SK-N-SH (cell line): ENCODE data around the gene ESF1. TPM values are rescaled to one million over a fixed set of nuclear protein-coding genes. Genes with fewer than 3 reads are reported as not detected.

Source experiments
- CTCF ChIA-PET: fragments of 300-600, 350-600 bp; formaldehyde crosslinking; extraction: SDS; loops from one replicate; lab custom pipeline; 2021; lab: Yijun Ruan, JAX
- POLR2A ChIA-PET: fragments of 350-600 bp; sonication (Branson Sonifier 250); formaldehyde crosslinking; extraction: SDS; loops from one replicate; lab custom pipeline; 2020; ENCODE audit warnings: antibody characterized with exemption, inconsistent platforms; lab: Yijun Ruan, JAX
- DNase-seq: peaks from one replicate; pipeline ENCODE4 v3.0.0; 2012
- H2AFZ ChIP-seq: fragments of 200-600 bp; sonication (generic); 2 replicates; pipeline ENCODE4 v1.8.1; 2016; ENCODE audit warnings: antibody characterized with exemption, mild to moderate bottlenecking, low read depth
- H3F3A ChIP-seq: fragments of 200-600 bp; sonication (generic); replicated peaks from 2 replicates; pipeline ENCODE3; 2016; ENCODE audit warnings: antibody characterized with exemption, mild to moderate bottlenecking; ENCODE audit not compliant: insufficient read depth
- H3K27ac ChIP-seq, 2 experiments: fragments of 200-500 bp in 1 of 2; fragments of 200-600 bp in 1 of 2; sonication (Bioruptor generic) in 1 of 2; sonication (generic), shearing (Covaris generic) in 1 of 2; 2 replicates each; pipeline versions ENCODE4 v1.5.1 to v1.6.1; 2014 to 2016; ENCODE audit warnings: low read depth in 2 of 2, inconsistent platforms in 1 of 2, low read length in 1 of 2, mild to moderate bottlenecking in 1 of 2, mixed read lengths in 1 of 2
- H3K27me3 ChIP-seq: fragments of 200-600 bp; sonication (generic), shearing (Covaris generic); 2 replicates; pipeline ENCODE4 v1.6.1; 2016; ENCODE audit warnings: mixed run types; ENCODE audit not compliant: insufficient read depth
- H3K36me3 ChIP-seq, 2 experiments: fragments of 200-500 bp in 1 of 2; fragments of 200-600 bp in 1 of 2; sonication (Bioruptor generic) in 1 of 2; sonication (generic) in 1 of 2; replicated peaks in 1 of 2; 2 replicates each; pipeline versions ENCODE3 to v1.5.1; 2014 to 2016; ENCODE audit warnings: low read length in 1 of 2, mild to moderate bottlenecking in 1 of 2; ENCODE audit not compliant: insufficient read depth in 2 of 2, control insufficient read depth in 1 of 2
- H3K4me1 ChIP-seq, 2 experiments: fragments of 200-500 bp in 1 of 2; fragments of 200-600 bp in 1 of 2; sonication (Bioruptor generic) in 1 of 2; sonication (generic), shearing (Covaris generic) in 1 of 2; 2 replicates each; pipeline versions ENCODE4 v1.5.1 to v1.6.1; 2014 to 2016; ENCODE audit warnings: low read depth in 1 of 2, low read length in 1 of 2, mixed run types in 1 of 2; ENCODE audit not compliant: insufficient read depth in 2 of 2, control insufficient read depth in 1 of 2
- H3K4me2 ChIP-seq: fragments of 200-600 bp; sonication (generic), shearing (Covaris generic); 2 replicates; pipeline ENCODE4 v1.6.1; 2017; ENCODE audit warnings: mixed run types
- H3K4me3 ChIP-seq, 2 experiments: fragments of 200-500 bp in 1 of 2; fragments of 200-600 bp in 1 of 2; sonication (Bioruptor generic) in 1 of 2; sonication (generic), shearing (Covaris generic) in 1 of 2; 2 replicates each; pipeline versions ENCODE4 v1.5.1 to v1.8.1; 2014 to 2016; ENCODE audit warnings: low read depth in 2 of 2, inconsistent platforms in 1 of 2, low read length in 1 of 2, mild to moderate bottlenecking in 1 of 2, mixed read lengths in 1 of 2, moderate library complexity in 1 of 2
- H3K79me2 ChIP-seq: fragments of 200-600 bp; sonication (generic); 2 replicates; pipeline ENCODE4 v1.8.1; 2017; ENCODE audit warnings: mild to moderate bottlenecking; ENCODE audit not compliant: insufficient read depth
- H3K9ac ChIP-seq: fragments of 200-600 bp; sonication (generic); 2 replicates; pipeline ENCODE4 v1.6.1; 2017; ENCODE audit warnings: mixed run types
- H3K9me2 ChIP-seq: fragments of 200-600 bp; sonication (generic); 2 replicates; pipeline ENCODE4 v1.6.1; 2017; ENCODE audit warnings: mixed run types
- H3K9me3 ChIP-seq: fragments of 200-600 bp; sonication (generic); 2 replicates; pipeline ENCODE4 v1.6.1; 2017; ENCODE audit warnings: mixed run types, mild to moderate bottlenecking, moderate library complexity
- H4K20me1 ChIP-seq: fragments of 200-600 bp; sonication (generic); 2 replicates; pipeline ENCODE4 v1.6.1; 2017; ENCODE audit warnings: mild to moderate bottlenecking, mixed run types; ENCODE audit not compliant: insufficient read depth
- CHD2 ChIP-seq: fragments of 150-350 bp; IDR thresholded peaks from 2 replicates; pipeline ENCODE4 v1.6.1; 2018; ENCODE audit warnings: low read length; ENCODE audit not compliant: partially characterized antibody
- EP300 ChIP-seq, 2 experiments: IDR thresholded peaks; 2 replicates each; pipeline versions ENCODE4 v1.4.0 to v1.6.1; 2012; ENCODE audit warnings: borderline replicate concordance in 1 of 2, low read depth in 1 of 2, low read length in 1 of 2
- EZH2phosphoT487 ChIP-seq: fragments of 200-600 bp; sonication (generic); IDR thresholded peaks from 2 replicates; pipeline ENCODE4 v1.6.1; 2017; ENCODE audit warnings: low read depth, mixed run types, mild to moderate bottlenecking, antibody characterized with exemption, moderate library complexity, borderline replicate concordance
- FOXJ3 ChIP-seq: sonication (generic); formaldehyde crosslinking; IDR thresholded peaks from 2 replicates; pipeline ENCODE4 v1.5.1; 2020; ENCODE audit warnings: mild to moderate bottlenecking, missing genetic modification reagents
- FOXM1 ChIP-seq: IDR thresholded peaks from 2 replicates; pipeline ENCODE4 v1.4.0; 2012; ENCODE audit warnings: low read depth, mild to moderate bottlenecking
- GATA2 ChIP-seq: sonication (generic); formaldehyde crosslinking; IDR thresholded peaks from 2 replicates; pipeline ENCODE4 v1.5.0; 2020; ENCODE audit warnings: mild to moderate bottlenecking, missing genetic modification reagents
- JUND ChIP-seq: IDR thresholded peaks from 2 replicates; pipeline ENCODE4 v1.4.0; 2012
- MEF2A ChIP-seq: IDR thresholded peaks from 2 replicates; pipeline ENCODE4 v1.4.0; 2012; ENCODE audit warnings: low read depth, borderline replicate concordance
- MXI1 ChIP-seq: IDR thresholded peaks from 2 replicates; pipeline ENCODE4 v1.6.1; 2012; ENCODE audit warnings: mild to moderate bottlenecking, low read depth, low read length, improper control_type of control experiment
- NFIC ChIP-seq: IDR thresholded peaks from 2 replicates; pipeline ENCODE4 v1.4.0; 2012; ENCODE audit warnings: borderline replicate concordance
- NRF1 ChIP-seq: IDR thresholded peaks from 2 replicates; pipeline ENCODE4 v1.6.1; 2012; ENCODE audit warnings: low read depth, mild to moderate bottlenecking, low read length
- POLR2AphosphoS5 ChIP-seq: IDR thresholded peaks from 2 replicates; pipeline ENCODE4 v1.6.1; 2012; ENCODE audit warnings: low read depth, low read length
- RCOR1 ChIP-seq: fragments of 150-350 bp; IDR thresholded peaks from 2 replicates; pipeline ENCODE4 v1.6.1; 2017; ENCODE audit warnings: antibody characterized with exemption, low read length
- SMC3 ChIP-seq: IDR thresholded peaks from 2 replicates; pipeline ENCODE4 v1.6.1; 2012; ENCODE audit warnings: low read depth, low read length, improper control_type of control experiment
- TAF1 ChIP-seq: IDR thresholded peaks from 2 replicates; pipeline ENCODE4 v1.6.1; 2012; ENCODE audit warnings: low read depth, mild to moderate bottlenecking, low read length, moderate library complexity, borderline replicate concordance
- TEAD4 ChIP-seq: IDR thresholded peaks from 2 replicates; pipeline ENCODE4 v1.4.0; 2012; ENCODE audit warnings: mild to moderate bottlenecking, borderline replicate concordance; ENCODE audit not compliant: insufficient read depth
- YY1 ChIP-seq: IDR thresholded peaks from 2 replicates; pipeline ENCODE4 v1.4.0; 2012; ENCODE audit warnings: low read depth, mild to moderate bottlenecking
- WGBS: methylation state at CpG from one replicate; pipeline ENCODE4 v1.1.6; 2017; ENCODE audit warnings: low lambda C conversion rate; 5-methylcytosine and 5-hydroxymethylcytosine counted together
- polyA plus RNA-seq, 3 experiments: library from polyadenylated mRNA; depleted of rRNA; stranded (reverse); fragments of >200 nt; gene quantifications; 2 replicates each; pipeline ENCODE4 v1.2.3, GENCODE V29; 2012
- TF ChIP-seq, protein P1 (sequence below): IDR thresholded peaks from 2 replicates; pipeline ENCODE4 v1.4.0; 2012; ENCODE audit warnings: low read depth
- TF ChIP-seq, protein P2 (sequence below): fragments of 150-350 bp; IDR thresholded peaks from 2 replicates; pipeline ENCODE4 v1.6.1; 2016; ENCODE audit warnings: mild to moderate bottlenecking, low read depth, low read length
- TF ChIP-seq, protein P3 (sequence below): IDR thresholded peaks from 2 replicates; pipeline ENCODE4 v1.4.0; 2012; ENCODE audit warnings: low read depth, borderline replicate concordance

The ESF1 gene
- polyA plus RNA-seq, 1 of the 3 experiments (the other 2 are of a cell fraction): 1.4 TPM

DNA sequence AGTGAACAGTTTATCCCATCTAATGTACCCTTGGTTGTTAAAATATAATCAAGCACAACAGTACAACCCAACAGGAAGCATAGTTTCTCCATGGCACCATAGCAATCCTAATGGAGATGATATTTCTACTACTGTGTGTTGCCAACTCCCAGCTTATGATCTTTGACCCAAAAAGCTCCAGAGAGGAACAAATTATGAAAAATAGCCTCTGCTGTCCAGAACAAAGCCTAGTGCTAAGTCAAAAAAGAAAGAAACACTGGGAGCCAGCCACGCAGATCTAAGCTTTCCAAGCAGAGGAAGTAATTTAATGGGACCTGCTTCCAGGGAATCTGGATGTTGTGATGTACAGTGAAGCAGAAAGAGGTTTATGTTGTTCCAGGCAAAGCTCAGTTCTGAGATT is 93.8 kb downstream of the ESF1 start:
- no peaks in the 10 kb centered on the region for H3K4me1 ChIP-seq
- TF ChIP-seq, protein P1, sequence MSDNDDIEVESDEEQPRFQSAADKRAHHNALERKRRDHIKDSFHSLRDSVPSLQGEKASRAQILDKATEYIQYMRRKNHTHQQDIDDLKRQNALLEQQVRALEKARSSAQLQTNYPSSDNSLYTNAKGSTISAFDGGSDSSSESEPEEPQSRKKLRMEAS: no peak
- TF ChIP-seq JUND (no peak), NRF1 (no peak), MXI1 (no peak)
- DNase-seq: no peak
- H4K20me1 ChIP-seq: no peaks in the 10 kb centered on the region
- no peak overlapping the region for H3K4me3 ChIP-seq
- no peak overlapping the region for H2AFZ ChIP-seq
- H3K27ac ChIP-seq: no peak overlapping the region
- ChIA-PET CTCF (no interaction called here), POLR2A (no interaction called here)
- 45% methylated on average over 1 of the region's 1 CpG for WGBS
- no peak overlapping the region for H3K9ac ChIP-seq
- H3K4me2 ChIP-seq: no peak overlapping the region
- H3K9me3 ChIP-seq: no peaks in the 10 kb centered on the region
- H3K9me2 ChIP-seq: no peaks in the 10 kb centered on the region
- no peaks in the 10 kb centered on the region for H3F3A ChIP-seq
- no peaks in the 10 kb centered on the region for H3K27me3 ChIP-seq
- no peaks in the 10 kb centered on the region for H3K36me3 ChIP-seq
- no peaks in the 10 kb centered on the region for H3K79me2 ChIP-seq

DNA sequence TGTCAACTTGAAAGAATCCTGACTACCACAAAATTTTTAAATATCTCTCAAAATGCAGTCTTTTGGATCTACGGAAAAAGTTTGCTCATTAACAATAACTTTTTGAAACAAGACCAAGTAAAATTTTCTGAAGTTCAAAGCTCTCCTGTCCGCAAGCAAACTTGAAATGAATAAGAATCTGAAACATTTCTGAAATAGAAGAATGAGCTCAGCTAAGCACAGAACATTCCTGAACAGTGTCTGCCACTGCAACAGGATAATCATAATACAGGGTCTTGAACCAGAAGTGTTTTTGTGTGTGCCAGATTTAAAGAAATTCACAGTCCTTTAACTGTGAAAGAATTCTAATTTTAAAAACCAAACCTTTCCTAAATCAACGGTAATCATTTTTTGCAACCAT is 96.9 kb downstream of the ESF1 start:
- CTCF ChIA-PET: no interaction called here
- Histone ChIP-seq H2AFZ (no peak overlapping the region), H3F3A (no peaks in the 10 kb centered on the region)
- TF ChIP-seq RCOR1: no peak
- no peak for TF ChIP-seq CHD2
- TF ChIP-seq YY1: no peak
- TF ChIP-seq SMC3: no peak
- TF ChIP-seq, all 33 proteins: peak for 0
- Histone ChIP-seq H3K9ac (no peak overlapping the region), H3K79me2 (no peaks in the 10 kb centered on the region), H3K4me1 (no peaks in the 10 kb centered on the region), H3K27ac (no peak overlapping the region), H3K9me3 (no peaks in the 10 kb centered on the region), H4K20me1 (no peaks in the 10 kb centered on the region), H3K4me3 (no peak overlapping the region), H3K27me3 (no peaks in the 10 kb centered on the region), H3K9me2 (no peaks in the 10 kb centered on the region), H3K36me3 (no peaks in the 10 kb centered on the region), H3K4me2 (no peak overlapping the region)
- WGBS: 48% methylated on average over 3 of the region's 3 CpGs
- DNase-seq: no peak
- POLR2A ChIA-PET: interaction anchor here (0.5 kb wide), 1 partner anchor 34 kb away, joined by 3 read pairs; no protein-coding TSS in a partner anchor

DNA sequence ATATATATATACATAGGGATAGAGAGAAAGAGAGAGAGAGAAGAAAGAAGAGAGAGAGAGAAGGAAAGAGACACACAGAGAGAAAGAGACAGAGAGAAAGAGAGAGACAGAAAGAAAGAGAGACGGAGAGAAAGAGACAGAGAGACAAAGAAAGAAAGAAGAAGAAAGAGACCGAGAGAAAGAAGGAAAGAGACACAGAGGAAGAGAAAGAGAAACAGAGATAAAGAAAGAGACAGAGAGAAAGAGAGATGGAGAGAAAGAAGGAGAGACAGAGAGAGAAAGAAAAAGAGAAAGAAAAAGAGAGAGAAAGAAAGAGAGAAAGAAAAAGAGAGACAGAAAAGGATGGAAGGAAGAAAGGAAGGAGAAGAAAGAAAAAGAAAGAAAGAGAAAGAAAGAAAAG is 99.1 kb downstream of the ESF1 start:
- no peak overlapping the region for H3K9ac ChIP-seq
- ChIA-PET CTCF (no interaction called here), POLR2A (no interaction called here)
- WGBS: 45% methylated on average over 2 of the region's 2 CpGs
- no peaks in the 10 kb centered on the region for H3F3A ChIP-seq
- no peaks in the 10 kb centered on the region for H4K20me1 ChIP-seq
- H3K79me2 ChIP-seq: no peaks in the 10 kb centered on the region
- H3K27ac ChIP-seq: no peak overlapping the region
- H3K9me2 ChIP-seq: no peaks in the 10 kb centered on the region
- no peaks in the 10 kb centered on the region for H3K36me3 ChIP-seq
- H3K9me3 ChIP-seq: no peaks in the 10 kb centered on the region
- DNase-seq: no peak
- H2AFZ ChIP-seq: no peak overlapping the region
- no peaks in the 10 kb centered on the region for H3K27me3 ChIP-seq
- H3K4me3 ChIP-seq: no peak overlapping the region
- no peak overlapping the region for H3K4me2 ChIP-seq
- H3K4me1 ChIP-seq: no peaks in the 10 kb centered on the region
- TF ChIP-seq FOXJ3 (CRISPR knock-in tag) (no peak), TEAD4 (no peak), FOXM1 (no peak), RCOR1 (no peak), TAF1 (no peak), MEF2A (no peak), NFIC (no peak), EZH2phosphoT487 (no peak), EP300 (IDR thresholded peaks at IDR 0.05; ENCODE audit: borderline replicate concordance in 1 of 2, low read depth in 1 of 2, low read length in 1 of 2) (no peak), NRF1 (no peak), GATA2 (CRISPR knock-in tag) (no peak), SMC3 (no peak), POLR2AphosphoS5 (no peak), CHD2 (no peak)
- TF ChIP-seq, protein P2, sequence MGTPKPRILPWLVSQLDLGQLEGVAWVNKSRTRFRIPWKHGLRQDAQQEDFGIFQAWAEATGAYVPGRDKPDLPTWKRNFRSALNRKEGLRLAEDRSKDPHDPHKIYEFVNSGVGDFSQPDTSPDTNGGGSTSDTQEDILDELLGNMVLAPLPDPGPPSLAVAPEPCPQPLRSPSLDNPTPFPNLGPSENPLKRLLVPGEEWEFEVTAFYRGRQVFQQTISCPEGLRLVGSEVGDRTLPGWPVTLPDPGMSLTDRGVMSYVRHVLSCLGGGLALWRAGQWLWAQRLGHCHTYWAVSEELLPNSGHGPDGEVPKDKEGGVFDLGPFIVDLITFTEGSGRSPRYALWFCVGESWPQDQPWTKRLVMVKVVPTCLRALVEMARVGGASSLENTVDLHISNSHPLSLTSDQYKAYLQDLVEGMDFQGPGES: no peak
- TF ChIP-seq, protein P3, sequence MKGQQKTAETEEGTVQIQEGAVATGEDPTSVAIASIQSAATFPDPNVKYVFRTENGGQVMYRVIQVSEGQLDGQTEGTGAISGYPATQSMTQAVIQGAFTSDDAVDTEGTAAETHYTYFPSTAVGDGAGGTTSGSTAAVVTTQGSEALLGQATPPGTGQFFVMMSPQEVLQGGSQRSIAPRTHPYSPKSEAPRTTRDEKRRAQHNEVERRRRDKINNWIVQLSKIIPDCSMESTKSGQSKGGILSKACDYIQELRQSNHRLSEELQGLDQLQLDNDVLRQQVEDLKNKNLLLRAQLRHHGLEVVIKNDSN: no peak
